H1 (cell line): ENCODE results near the gene PAF1. TPM values are rescaled to one million over a fixed set of nuclear protein-coding genes. Genes with fewer than 3 reads are reported as not detected.

ENCODE experiments used
- CTCF ChIA-PET: fragments of 300-600 bp; sonication (Branson Sonifier 250); formaldehyde crosslinking; loops from one replicate; lab custom pipeline; 2021; ENCODE audit not compliant: partially characterized antibody; lab: Charles Lee
- POLR2A ChIA-PET: fragments of 300-600 bp; sonication (Branson Sonifier 250); formaldehyde crosslinking; loops from one replicate; lab custom pipeline; 2021; ENCODE audit warnings: inconsistent platforms; ENCODE audit not compliant: partially characterized antibody; lab: Charles Lee
- DNase-seq, 2 experiments: peaks; one replicate each; pipeline versions ENCODE4 v3.0.0 to v3.0.0-alpha.2; 2010 to 2022; ENCODE audit warnings: low spot score in 2 of 2, low read depth in 1 of 2, mixed read lengths in 1 of 2
- FAIRE-seq: peaks from 2 replicates; lab custom pipeline; 2011; peaks lifted over from hg19 to GRCh38; lab: Jason Lieb, UNC
- H2AFZ ChIP-seq: 2 replicates; pipeline ENCODE4 v1.8.1; 2012; ENCODE audit warnings: low read length, inconsistent platforms
- H2AK5ac ChIP-seq: 2 replicates; pipeline ENCODE4 v1.6.1; 2013; ENCODE audit warnings: low read depth, low read length
- H2BK120ac ChIP-seq: replicated peaks from 2 replicates; pipeline ENCODE3; 2013; ENCODE audit warnings: low read depth, low read length, inconsistent platforms
- H2BK12ac ChIP-seq: 2 replicates; pipeline ENCODE4 v1.6.1; 2013; ENCODE audit warnings: low read depth, low read length
- H2BK15ac ChIP-seq: 2 replicates; pipeline ENCODE4 v1.6.1; 2013; ENCODE audit warnings: low read length
- H2BK20ac ChIP-seq: 2 replicates; pipeline ENCODE4 v1.6.1; 2013; ENCODE audit warnings: low read length
- H2BK5ac ChIP-seq: 2 replicates; pipeline ENCODE4 v1.6.1; 2013; ENCODE audit warnings: low read depth, low read length
- H3K14ac ChIP-seq: 2 replicates; pipeline ENCODE4 v1.6.1; 2013; ENCODE audit warnings: inconsistent platforms; ENCODE audit not compliant: insufficient read length
- H3K18ac ChIP-seq: 2 replicates; pipeline ENCODE4 v1.6.1; 2013; ENCODE audit warnings: low read length; ENCODE audit errors: extremely low read depth
- H3K23ac ChIP-seq: 2 replicates; pipeline ENCODE4 v1.6.1; 2013; ENCODE audit warnings: inconsistent platforms; ENCODE audit not compliant: insufficient read length
- H3K23me2 ChIP-seq: 2 replicates; pipeline ENCODE4 v1.6.1; 2013; ENCODE audit warnings: low read depth, low read length
- H3K27ac ChIP-seq: 2 replicates; pipeline ENCODE4 v1.6.1; 2011; ENCODE audit warnings: low read depth, low read length, inconsistent platforms
- H3K27me3 ChIP-seq, 4 experiments: replicated peaks in 1 of 4; 1 replicate in 1 of 4; 2 replicates in 3 of 4; pipeline versions ENCODE4 v1.6.1 to v1.8.1; 2011 to 2013; ENCODE audit warnings: low read length in 3 of 4, mild to moderate bottlenecking in 3 of 4, inconsistent platforms in 2 of 4, mixed read lengths in 2 of 4, moderate library complexity in 1 of 4; ENCODE audit not compliant: control insufficient read depth in 3 of 4, insufficient read depth in 3 of 4; ENCODE audit errors: extremely low read depth in 1 of 4
- H3K36me3 ChIP-seq, 4 experiments: 2 replicates each; pipeline versions ENCODE4 v1.6.1 to v1.8.1; 2011 to 2013; ENCODE audit warnings: mild to moderate bottlenecking in 4 of 4, low read length in 3 of 4, moderate library complexity in 2 of 4, control low read depth in 1 of 4, inconsistent platforms in 1 of 4; ENCODE audit not compliant: insufficient read depth in 4 of 4, control insufficient read depth in 2 of 4
- H3K4ac ChIP-seq: replicated peaks from 2 replicates; pipeline ENCODE3; 2013; ENCODE audit warnings: low read length, low read depth, mixed read lengths, inconsistent platforms; ENCODE audit not compliant: insufficient read length
- H3K4me1 ChIP-seq, 4 experiments: replicated peaks in 1 of 4; 1 replicate in 1 of 4; 2 replicates in 3 of 4; pipeline versions ENCODE4 v1.6.1 to v1.8.1; 2011 to 2013; ENCODE audit warnings: low read length in 3 of 4, inconsistent platforms in 2 of 4, mixed read lengths in 1 of 4; ENCODE audit not compliant: insufficient read depth in 4 of 4, control insufficient read depth in 3 of 4
- H3K4me2 ChIP-seq, 2 experiments: 2 replicates each; pipeline versions ENCODE4 v1.6.1 to v1.8.1; 2011 to 2013; ENCODE audit warnings: low read depth in 2 of 2, low read length in 2 of 2, control low read depth in 1 of 2, inconsistent platforms in 1 of 2, mild to moderate bottlenecking in 1 of 2; ENCODE audit not compliant: insufficient read depth in 1 of 2
- H3K4me3 ChIP-seq, 4 experiments: fragments of 200-600, 300-600 bp in 1 of 4; sonication (generic), shearing (Covaris generic), sonication (Bioruptor Twin) in 1 of 4; 2 replicates each; pipeline versions ENCODE4 v1.5.1 to v1.8.1; 2011 to 2016; ENCODE audit warnings: low read length in 4 of 4, low read depth in 3 of 4, control low read depth in 2 of 4, inconsistent platforms in 2 of 4, mild to moderate bottlenecking in 2 of 4, mixed read lengths in 1 of 4, moderate library complexity in 1 of 4; ENCODE audit not compliant: insufficient read depth in 2 of 4; ENCODE audit errors: extremely low read depth in 1 of 4
- H3K56ac ChIP-seq: replicated peaks from 2 replicates; pipeline ENCODE3; 2013; ENCODE audit warnings: low read depth, mild to moderate bottlenecking, mixed read lengths, low read length, inconsistent platforms; ENCODE audit not compliant: insufficient read length
- H3K79me1 ChIP-seq: 2 replicates; pipeline ENCODE4 v1.6.1; 2013; ENCODE audit warnings: low read depth, low read length, control low read depth
- H3K79me2 ChIP-seq, 2 experiments: 2 replicates each; pipeline versions ENCODE4 v1.6.1 to v1.8.1; 2012 to 2013; ENCODE audit warnings: low read length in 2 of 2, mild to moderate bottlenecking in 2 of 2, inconsistent platforms in 1 of 2; ENCODE audit not compliant: insufficient read depth in 2 of 2, control insufficient read depth in 1 of 2
- H3K9ac ChIP-seq, 4 experiments: replicated peaks in 1 of 4; 1 replicate in 1 of 4; 2 replicates in 3 of 4; pipeline versions ENCODE4 v1.6.1 to v1.8.1; 2011 to 2013; ENCODE audit warnings: low read depth in 3 of 4, low read length in 3 of 4, control low read depth in 2 of 4, mild to moderate bottlenecking in 2 of 4, moderate library complexity in 2 of 4, inconsistent platforms in 1 of 4; ENCODE audit errors: extremely low read depth in 1 of 4
- H3K9me3 ChIP-seq, 2 experiments: 2 replicates each; pipeline versions ENCODE4 v1.6.1 to v1.8.1; 2012 to 2013; ENCODE audit warnings: mild to moderate bottlenecking in 2 of 2, moderate library complexity in 2 of 2, control low read depth in 1 of 2, inconsistent platforms in 1 of 2, low read depth in 1 of 2, low read length in 1 of 2, mixed read lengths in 1 of 2; ENCODE audit not compliant: insufficient read depth in 2 of 2
- H4K20me1 ChIP-seq, 2 experiments: replicated peaks in 1 of 2; 2 replicates each; pipeline versions ENCODE3 to v1.8.1; 2011 to 2013; ENCODE audit warnings: inconsistent platforms in 2 of 2, low read length in 2 of 2, mild to moderate bottlenecking in 1 of 2; ENCODE audit not compliant: insufficient read depth in 2 of 2, control insufficient read depth in 1 of 2
- H4K5ac ChIP-seq: 2 replicates; pipeline ENCODE4 v1.6.1; 2013; ENCODE audit warnings: low read length, low read depth, mixed read lengths, inconsistent platforms; ENCODE audit not compliant: insufficient read length
- H4K8ac ChIP-seq: 2 replicates; pipeline ENCODE4 v1.8.0; 2013; ENCODE audit warnings: mild to moderate bottlenecking, moderate library complexity, low read length, inconsistent platforms; ENCODE audit not compliant: insufficient read depth; ENCODE audit errors: extremely low read depth
- H4K91ac ChIP-seq: replicated peaks from 2 replicates; pipeline ENCODE3; 2013; ENCODE audit warnings: low read length, mixed read lengths, inconsistent platforms; ENCODE audit not compliant: insufficient read length
- ASH2L ChIP-seq: fragments of 200-600, 300-600 bp; sonication (generic); IDR thresholded peaks from one replicate; pipeline ENCODE4 v1.7.1; 2017; ENCODE audit warnings: low read length
- CEBPB ChIP-seq: IDR thresholded peaks from 2 replicates; pipeline ENCODE4 v1.6.1; 2012; ENCODE audit warnings: low read depth, low read length
- CHD2 ChIP-seq: IDR thresholded peaks from 2 replicates; pipeline ENCODE4 v1.6.1; 2012; ENCODE audit warnings: low read length, improper control_type of control experiment
- NANOG ChIP-seq: IDR thresholded peaks from 2 replicates; pipeline ENCODE4 v1.6.1; 2011; ENCODE audit warnings: low read length, low read depth, mild to moderate bottlenecking, inconsistent platforms; ENCODE audit not compliant: insufficient read depth, poor library complexity, severe bottlenecking
- RNF2 ChIP-seq: fragments of 200-900, 300-1000 bp; sonication (generic); IDR thresholded peaks from 2 replicates; pipeline ENCODE4 v1.7.1; 2016; ENCODE audit warnings: borderline replicate concordance, low read depth, mild to moderate bottlenecking, antibody characterized with exemption, low read length; ENCODE audit not compliant: poor library complexity, severe bottlenecking; ENCODE audit errors: missing control alignments
- SIN3A ChIP-seq, 2 experiments: IDR thresholded peaks in 1 of 2; conservative IDR thresholded peaks in 1 of 2; 2 replicates each; pipeline ENCODE4 v1.6.1; 2011 to 2012; ENCODE audit warnings: low read length in 2 of 2, improper control_type of control experiment in 1 of 2, low read depth in 1 of 2, mild to moderate bottlenecking in 1 of 2
- SRF ChIP-seq: IDR thresholded peaks from 2 replicates; pipeline ENCODE4 v1.6.1; 2011; ENCODE audit warnings: mild to moderate bottlenecking, low read depth, low read length, moderate library complexity
- TCF12 ChIP-seq: IDR thresholded peaks from 2 replicates; pipeline ENCODE4 v1.6.1; 2011; ENCODE audit warnings: low read depth, mild to moderate bottlenecking, low read length
- whole genome bisulfite sequencing, 2 experiments: shearing (Covaris generic) in 1 of 2; methylation state at CpG; one replicate each; pipeline versions ENCODE4 v1.1.6 to v1.1.7; 2013 to 2015; ENCODE audit warnings: low lambda C conversion rate in 2 of 2, mixed read lengths in 2 of 2, inconsistent platforms in 1 of 2, low coverage in 1 of 2, missing lambda C conversion rate in 1 of 2; ENCODE audit not compliant: insufficient replicate concordance in 2 of 2, insufficient coverage in 1 of 2, insufficient read length in 1 of 2; ENCODE audit errors: extremely low coverage in 1 of 2, missing lambda C conversion rate in 1 of 2; 5-methylcytosine and 5-hydroxymethylcytosine counted together
- polyA plus RNA-seq, 7 experiments: library from polyadenylated mRNA; depleted of rRNA in 3 of 7; stranded (reverse) in 5 of 7; unstranded in 2 of 7; fragments of >200 nt in 5 of 7; fragments of 200-250 nt in 2 of 7; gene quantifications; 1 replicate in 5 of 7; 2 replicates in 1 of 7; 4 replicates in 1 of 7; pipeline versions ENCODE4 v1.2.1 to v1.2.3, GENCODE V29; 2011 to 2013; ENCODE audit warnings: missing spikeins in 2 of 7, mixed read lengths in 2 of 7
- total RNA-seq: library from RNA; stranded (reverse); fragmentation: NEBNext Ultra II Directional; extraction: Animal tissue kit (Norgen Biotek cat#: 25700); gene quantifications from 2 replicates; pipeline ENCODE4 v1.2.1, GENCODE V29; 2021
- TF ChIP-seq, protein P1 (sequence below): IDR thresholded peaks from 2 replicates; pipeline ENCODE4 v1.6.1; 2012; ENCODE audit warnings: inconsistent platforms

The PAF1 gene
- total and polyA plus RNA-seq, 2 of the 8 experiments (the other 6 are each of a cell fraction or from before 2014, with no cell fraction given), result 31.4 to 58.6 TPM

DNA sequence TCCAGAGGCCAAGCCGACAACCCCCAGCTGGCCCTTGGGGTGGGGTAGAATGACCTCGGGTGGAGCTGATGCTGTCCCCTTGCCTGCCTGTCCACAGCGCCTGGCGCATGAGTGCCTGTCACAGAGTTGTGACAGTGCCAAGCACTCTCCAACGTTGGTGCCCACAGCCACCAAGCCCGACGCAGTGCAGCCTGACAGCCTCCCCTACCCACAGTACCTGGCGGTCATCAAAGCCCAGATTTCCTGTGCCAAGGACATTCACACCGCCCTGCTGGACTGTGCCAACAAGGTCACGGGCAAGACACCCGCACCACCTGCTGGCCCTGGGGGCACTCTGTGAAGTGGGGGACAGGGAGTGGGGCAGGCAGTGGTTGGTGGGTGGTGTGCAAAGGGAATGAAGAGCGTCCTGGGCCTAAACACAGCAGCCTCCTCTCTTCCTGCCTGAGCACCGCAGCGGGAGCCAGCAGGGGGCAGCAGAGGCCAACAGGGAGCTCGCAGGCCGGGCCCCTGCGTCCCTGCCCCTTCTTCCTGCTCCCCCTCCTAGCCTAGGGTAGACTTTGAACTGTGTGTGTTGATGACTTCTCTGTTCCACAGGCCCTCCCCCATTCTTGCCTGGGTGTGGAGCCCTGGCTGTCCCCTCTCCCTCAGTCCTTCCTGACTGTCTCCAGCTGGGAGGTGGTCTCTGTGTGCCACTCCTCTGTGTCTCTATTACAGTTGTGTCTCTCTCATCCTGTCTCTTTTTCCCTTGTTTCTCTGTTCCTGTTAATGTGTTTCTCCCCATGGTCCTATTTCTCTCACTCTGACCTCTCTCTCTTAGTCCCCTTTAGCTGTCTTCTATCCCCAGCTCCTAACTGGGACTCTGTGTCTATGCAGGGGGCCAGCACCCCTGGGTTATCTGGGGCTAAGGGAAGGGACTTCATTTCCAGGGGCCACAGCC, 6.7 kb upstream of the PAF1 start:
- no peak overlapping the region for H2BK120ac ChIP-seq
- peak overlapping the region; percentile 2; the same call in 1 of the 2 replicates for H2BK5ac ChIP-seq
- no peak overlapping the region for H3K27ac ChIP-seq
- no peak overlapping the region for H4K5ac ChIP-seq
- no peak overlapping the region for H3K4me3 ChIP-seq
- H4K91ac ChIP-seq, result no peak overlapping the region
- no peak overlapping the region for H4K8ac ChIP-seq
- H3K9ac ChIP-seq, result peak overlapping the region in 2 of 4 experiments; percentile 4 to 12; a peak in 1 of 7 replicates
- H3K23ac ChIP-seq, result no peak overlapping the region
- H3K4me2 ChIP-seq, result no peak overlapping the region
- DNase-seq, result peak in 1 of 2 experiments; percentile 95
- H3K9me3 ChIP-seq, result no peaks in the 10 kb centered on the region
- H3K4me1 ChIP-seq, result peaks cover 6 to 21% (median 13%) of the 10 kb centered on the region in 4 experiments
- no peak overlapping the region; the same call in 1 of the 2 replicates for H3K18ac ChIP-seq
- H3K36me3 ChIP-seq, result peaks cover 0 to 7% (median 3%) of the 10 kb centered on the region in 4 experiments; a peak in 3 of 8 replicates
- no peak overlapping the region for H2AK5ac ChIP-seq
- no peak overlapping the region for H3K4ac ChIP-seq
- ChIA-PET POLR2A (interaction anchor here (0.5 to 14.3 kb wide), 19 partner anchors 7 to 402 kb away, joined by 3 to 234 read pairs (median 4); partner anchors contain the start of genes DLL3, EID2B, PLEKHG2 and RPS16), CTCF (interaction anchor here (0.6 to 9.5 kb wide), 26 partner anchors 8 to 844 kb away, joined by 3 to 128 read pairs (median 4); partner anchors contain the start of genes EID2B, PLEKHG2 and ZFP36)
- H2BK15ac ChIP-seq, result peak overlapping the region; percentile 72; the same call in 1 of the 2 replicates
- peaks cover 0 to 2% of the 10 kb centered on the region in 2 experiments; a peak in 1 of 4 replicates for H3K79me2 ChIP-seq
- no peak overlapping the region for H2BK20ac ChIP-seq
- H3K27me3 ChIP-seq, result no peaks in the 10 kb centered on the region
- no peaks in the 10 kb centered on the region for H3K79me1 ChIP-seq
- no peak overlapping the region for H2AFZ ChIP-seq
- H3K14ac ChIP-seq, result no peak overlapping the region
- H4K20me1 ChIP-seq, result peaks cover 2 to 7% of the 10 kb centered on the region in 2 experiments
- WGBS, 2 experiments, result 49% methylated on average over 17 of the region's 17 CpGs; no CpG with 5 or more reads in 1 of the 2 experiments
- H3K23me2 ChIP-seq, result peaks cover 5% of the 10 kb centered on the region; the same call in 1 of the 2 replicates
- peak overlapping the region; percentile 87; the same call in 1 of the 2 replicates for H2BK12ac ChIP-seq
- H3K56ac ChIP-seq, result no peak overlapping the region
- no peak for FAIRE-seq
- TF ChIP-seq SRF (no peak), CEBPB (no peak), TCF12 (no peak), NANOG (no peak), ASH2L (no peak), CHD2 (no peak), SIN3A (conservative IDR thresholded peaks at IDR 0.05 in 1 of 2, IDR thresholded peaks at IDR 0.05 in 1 of 2; ENCODE audit: low read depth in 1 of 2, low read length in 2 of 2) (peak in 1 of 2 experiments; percentile 88; a peak in 2 of 4 replicates), RNF2 (no peak)
- TF ChIP-seq, protein P1, sequence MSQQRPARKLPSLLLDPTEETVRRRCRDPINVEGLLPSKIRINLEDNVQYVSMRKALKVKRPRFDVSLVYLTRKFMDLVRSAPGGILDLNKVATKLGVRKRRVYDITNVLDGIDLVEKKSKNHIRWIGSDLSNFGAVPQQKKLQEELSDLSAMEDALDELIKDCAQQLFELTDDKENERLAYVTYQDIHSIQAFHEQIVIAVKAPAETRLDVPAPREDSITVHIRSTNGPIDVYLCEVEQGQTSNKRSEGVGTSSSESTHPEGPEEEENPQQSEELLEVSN, result no peak
